Measurements from ENCODE around the gene SAYSD1.

Gene SAYSD1

DNA sequence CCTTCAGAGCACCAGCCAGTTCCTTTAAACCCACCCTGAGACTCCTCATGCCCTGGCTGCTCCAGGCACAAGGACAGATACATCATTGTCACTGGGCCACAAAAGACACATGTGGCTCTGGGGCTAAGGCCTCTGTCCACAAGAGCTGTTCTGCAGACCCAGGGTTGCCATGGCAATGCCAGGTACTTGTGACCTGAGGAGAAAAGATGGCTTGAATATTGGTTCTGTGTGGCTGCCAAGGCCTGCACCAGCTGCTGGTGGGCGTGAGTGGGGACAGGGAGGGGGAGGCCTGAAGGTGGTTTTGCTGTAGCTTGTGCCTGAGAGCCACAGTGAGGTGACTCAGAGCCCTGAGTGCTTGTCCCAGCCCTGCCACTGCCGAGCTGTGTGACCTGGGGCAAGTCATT, 31.8 kb downstream of the SAYSD1 start:
- no peak overlapping the region for H3K4me3 ChIP-seq (replicated peaks; ENCODE audit: low read depth, low read length)
- no peak for DNase-seq (ENCODE audit: extremely low read depth, low read depth)
- TF ChIP-seq, protein P1, sequence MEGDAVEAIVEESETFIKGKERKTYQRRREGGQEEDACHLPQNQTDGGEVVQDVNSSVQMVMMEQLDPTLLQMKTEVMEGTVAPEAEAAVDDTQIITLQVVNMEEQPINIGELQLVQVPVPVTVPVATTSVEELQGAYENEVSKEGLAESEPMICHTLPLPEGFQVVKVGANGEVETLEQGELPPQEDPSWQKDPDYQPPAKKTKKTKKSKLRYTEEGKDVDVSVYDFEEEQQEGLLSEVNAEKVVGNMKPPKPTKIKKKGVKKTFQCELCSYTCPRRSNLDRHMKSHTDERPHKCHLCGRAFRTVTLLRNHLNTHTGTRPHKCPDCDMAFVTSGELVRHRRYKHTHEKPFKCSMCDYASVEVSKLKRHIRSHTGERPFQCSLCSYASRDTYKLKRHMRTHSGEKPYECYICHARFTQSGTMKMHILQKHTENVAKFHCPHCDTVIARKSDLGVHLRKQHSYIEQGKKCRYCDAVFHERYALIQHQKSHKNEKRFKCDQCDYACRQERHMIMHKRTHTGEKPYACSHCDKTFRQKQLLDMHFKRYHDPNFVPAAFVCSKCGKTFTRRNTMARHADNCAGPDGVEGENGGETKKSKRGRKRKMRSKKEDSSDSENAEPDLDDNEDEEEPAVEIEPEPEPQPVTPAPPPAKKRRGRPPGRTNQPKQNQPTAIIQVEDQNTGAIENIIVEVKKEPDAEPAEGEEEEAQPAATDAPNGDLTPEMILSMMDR (IDR thresholded peaks at IDR 0.05; ENCODE audit: low read depth, low read length, missing control alignments) = no peak

GRCh38 chr6:39082310-39082709, 32.7 kb downstream of the SAYSD1 start:
- TF ChIP-seq, protein P1 (IDR thresholded peaks at IDR 0.05; ENCODE audit: low read depth, low read length, missing control alignments) = no peak
- DNase-seq (ENCODE audit: extremely low read depth, low read depth) = no peak
- no peak overlapping the region for H3K4me3 ChIP-seq (replicated peaks; ENCODE audit: low read depth, low read length)

GRCh38 chr6:39080246-39080875, 34.6 kb downstream of the SAYSD1 start:
- no peak overlapping the region for H3K4me3 ChIP-seq (replicated peaks; ENCODE audit: low read depth, low read length)
- TF ChIP-seq, protein P1 (IDR thresholded peaks at IDR 0.05; ENCODE audit: low read depth, low read length, missing control alignments) = no peak

GRCh38 chr6:39079197-39080125, 35.5 kb downstream of the SAYSD1 start:
- H3K4me3 ChIP-seq (replicated peaks; ENCODE audit: low read depth, low read length) = no peak overlapping the region
- no peak for DNase-seq (ENCODE audit: extremely low read depth, low read depth)
- TF ChIP-seq, protein P1 (IDR thresholded peaks at IDR 0.05; ENCODE audit: low read depth, low read length, missing control alignments) = no peak

More at GRCh38 chr6:39080246-39080875, 34.6 kb downstream of the SAYSD1 start:
- DNase-seq (ENCODE audit: extremely low read depth, low read depth) = no peak

DNA sequence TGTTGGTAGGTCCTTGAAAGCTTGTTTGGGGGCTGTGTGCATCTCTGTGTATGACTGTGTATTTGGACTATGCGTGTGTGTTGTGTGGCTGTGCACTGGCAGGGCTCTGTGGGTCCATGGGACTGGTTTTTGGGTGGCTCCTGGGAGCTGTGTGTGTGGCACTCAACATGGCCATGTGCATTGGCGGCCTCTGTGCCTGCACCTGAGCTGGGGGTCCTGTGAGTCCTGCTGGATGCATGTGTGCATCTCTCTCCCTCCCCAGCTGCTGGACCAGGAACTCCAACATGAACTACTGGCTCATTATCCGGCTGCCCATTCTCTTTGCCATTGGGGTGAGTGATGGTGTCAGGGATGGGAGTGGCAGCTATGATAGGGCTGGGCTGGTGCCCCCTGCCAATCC, 36.3 kb downstream of the SAYSD1 start:
- no peak overlapping the region for H3K4me3 ChIP-seq (replicated peaks; ENCODE audit: low read depth, low read length)
- TF ChIP-seq, protein P1 (IDR thresholded peaks at IDR 0.05; ENCODE audit: low read depth, low read length, missing control alignments) = no peak
- no peak for DNase-seq (ENCODE audit: extremely low read depth, low read depth)

GRCh38 chr6:39077882-39078594, 36.9 kb downstream of the SAYSD1 start:
- TF ChIP-seq, protein P1 (IDR thresholded peaks at IDR 0.05; ENCODE audit: low read depth, low read length, missing control alignments) = no peak
- H3K4me3 ChIP-seq (replicated peaks; ENCODE audit: low read depth, low read length) = no peak overlapping the region
- no peak for DNase-seq (ENCODE audit: extremely low read depth, low read depth)

All from HFF-Myc (cell line).